ENCODE results near the gene LPAR2. TPM values are rescaled to one million over a fixed set of nuclear protein-coding genes. Genes with fewer than 3 reads are reported as not detected.
"Not testable (repeated sequence)": the region's sequence is repeated elsewhere in the genome, so short reads cannot be mapped to it uniquely, and the experiment has no call there.

LPAR2 gene
- 10 to 100 TPM; 17.0 to 42.9 (median 28.8) TPM for polyA plus RNA-seq (ENCODE audit: insufficient read length in 4 of 4)

DNA sequence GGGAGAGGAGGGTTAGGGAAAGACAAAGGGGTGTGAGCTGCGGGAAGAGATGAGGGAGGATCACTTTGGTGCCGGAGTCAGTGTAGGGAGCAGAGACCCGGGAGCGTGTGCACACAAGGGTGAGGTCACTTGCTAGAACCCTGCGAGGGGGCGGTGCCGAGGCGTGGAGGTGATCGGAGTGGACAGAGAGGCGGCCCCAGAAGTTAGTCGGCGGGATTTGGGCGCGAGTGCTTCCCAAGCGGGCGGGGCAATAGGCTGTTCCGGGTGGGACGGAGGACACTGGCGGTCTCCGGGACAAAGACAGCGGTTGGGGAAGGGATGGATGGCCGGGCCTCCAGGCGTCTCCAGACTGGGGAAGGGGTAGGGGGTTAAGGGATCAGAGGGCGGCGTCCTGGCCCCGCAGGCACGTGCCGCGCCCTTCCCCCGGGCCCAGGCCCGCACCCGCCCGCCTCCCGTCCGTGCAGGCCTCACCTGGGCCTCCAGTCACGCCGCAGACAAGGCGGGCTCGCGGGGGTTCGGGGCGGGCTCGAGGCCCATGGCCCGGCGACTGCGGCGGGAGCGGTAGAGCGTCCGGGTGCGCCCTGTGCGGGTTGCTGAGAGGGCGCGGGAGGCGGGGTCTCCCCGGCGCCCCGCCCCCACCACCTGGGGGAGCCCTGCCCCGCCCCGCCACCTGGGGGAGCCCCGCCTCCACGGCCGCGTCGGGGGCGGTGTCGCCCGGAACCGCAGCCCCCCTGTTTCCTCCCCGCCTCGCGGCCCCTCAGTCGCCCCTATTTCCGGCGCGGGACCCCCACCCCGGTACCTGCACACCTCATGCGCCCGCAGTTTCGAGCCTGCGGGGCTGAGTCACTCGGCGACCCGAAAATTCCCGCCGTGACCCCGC is at the start of gene LPAR2:
LPAR2 (minus strand) TSS at position 600 of the 880 bp plus-strand sequence. CDS start 945 bp downstream, outside the sequence.
- no peak for DNase-seq (ENCODE audit: low read depth in 4 of 4, low spot score in 2 of 4)

GRCh38 chr19:19677579-19677978 is 49.6 kb upstream of the LPAR2 start:
- no peak for DNase-seq (ENCODE audit: low read depth in 4 of 4, low spot score in 2 of 4)

DNA sequence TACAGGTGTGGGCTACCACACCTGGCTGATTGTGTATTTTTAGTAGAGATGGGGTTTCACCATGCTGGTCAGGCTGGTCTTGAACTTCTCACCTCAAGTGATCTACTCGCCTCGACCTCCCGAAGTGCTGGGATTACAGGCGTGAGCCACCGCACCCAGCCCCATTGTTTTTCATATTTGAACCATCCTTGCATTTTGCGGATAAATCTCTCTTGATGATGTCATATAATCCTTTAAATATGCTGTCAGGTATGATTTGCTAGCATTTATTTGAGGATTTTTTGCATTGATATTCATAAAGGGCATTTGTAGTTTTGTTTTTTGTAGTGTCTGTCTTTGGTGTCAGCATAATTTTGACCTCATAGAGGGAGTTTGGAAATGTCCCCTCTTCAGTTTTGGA is 46.3 kb upstream of the LPAR2 start:
- no peak for DNase-seq (ENCODE audit: low read depth in 4 of 4, low spot score in 2 of 4)

- no peak for DNase-seq (ENCODE audit: low read depth in 4 of 4, low spot score in 2 of 4)
Measured at GRCh38 chr19:19672816-19673215, 44.8 kb upstream of the LPAR2 start.

DNA sequence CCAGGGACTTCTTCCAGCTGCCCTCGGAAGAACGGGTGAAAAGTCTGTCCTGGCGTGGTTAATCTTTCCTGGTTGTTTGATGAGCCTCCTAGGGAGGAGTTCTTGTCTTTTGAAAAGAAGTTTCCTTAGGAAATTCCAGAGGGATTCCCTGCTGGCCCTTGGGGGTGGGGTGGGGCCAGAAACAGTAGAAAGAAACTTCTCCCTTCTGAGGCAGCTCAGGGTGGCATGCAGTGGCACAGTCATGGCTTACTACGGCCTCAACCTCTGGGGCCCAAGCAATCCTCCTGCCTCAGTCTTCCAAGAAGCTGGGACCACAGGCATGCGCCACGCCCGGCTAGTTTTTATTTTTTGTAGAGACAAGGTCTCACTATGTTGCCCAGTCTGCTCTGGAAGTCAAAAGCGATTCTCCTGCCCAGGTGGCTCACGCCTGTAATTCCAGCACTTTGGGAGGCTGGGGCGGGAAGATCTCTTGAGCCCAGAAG is 42.1 kb upstream of the LPAR2 start:
- DNase-seq (ENCODE audit: low read depth in 4 of 4, low spot score in 2 of 4), result no peak

DNA sequence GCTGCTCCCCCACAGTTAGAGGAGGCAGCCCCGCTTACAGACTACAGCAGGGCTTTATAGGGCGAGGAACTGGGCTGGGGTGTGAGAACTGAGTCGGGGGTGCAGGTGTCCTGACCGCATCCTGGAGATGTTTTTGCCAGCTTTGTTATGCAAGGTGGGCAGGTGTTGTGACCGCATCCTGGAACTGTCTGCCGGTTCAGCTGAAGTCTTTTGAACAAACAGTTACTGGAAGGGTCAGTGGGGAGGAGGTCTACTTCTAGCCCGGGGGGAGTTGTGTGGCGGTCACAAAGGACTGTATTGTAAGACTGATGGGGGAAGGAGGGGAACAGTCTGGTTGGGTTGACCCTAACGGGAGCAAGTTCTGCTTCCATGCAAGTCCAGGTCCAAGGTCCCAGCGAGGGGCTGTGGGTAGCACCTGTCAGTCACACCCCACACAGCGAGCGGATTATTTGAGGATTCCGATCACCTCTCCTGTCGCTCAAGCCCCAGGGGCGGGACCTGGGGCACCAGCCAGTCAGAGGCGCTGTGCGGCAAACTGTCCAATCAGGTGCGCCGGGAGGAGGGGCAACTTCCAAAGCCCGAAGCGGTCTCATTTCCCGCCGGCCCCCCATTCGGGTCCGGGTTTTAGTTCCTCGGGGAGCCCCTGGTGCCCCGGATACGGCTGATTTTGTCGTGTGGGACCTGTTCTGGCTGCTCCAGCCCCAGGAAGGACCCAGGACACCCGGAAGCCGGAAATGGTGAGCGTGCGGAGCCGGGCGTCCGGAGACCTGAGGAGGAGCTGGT is 40.4 kb upstream of the LPAR2 start, which contains the start of gene ZNF101:
ZNF101 (plus strand) TSS at position 610 of the 783 bp plus-strand sequence; CDS start at position 735, 125 bp downstream.
- peak; percentile 79 to 90 (median 84) for DNase-seq (ENCODE audit: low read depth in 4 of 4, low spot score in 2 of 4)

GRCh38 chr19:19665420-19665948 is 37.5 kb upstream of the LPAR2 start:
- not testable (repeated sequence) for DNase-seq (ENCODE audit: low read depth in 4 of 4, low spot score in 2 of 4)

DNA sequence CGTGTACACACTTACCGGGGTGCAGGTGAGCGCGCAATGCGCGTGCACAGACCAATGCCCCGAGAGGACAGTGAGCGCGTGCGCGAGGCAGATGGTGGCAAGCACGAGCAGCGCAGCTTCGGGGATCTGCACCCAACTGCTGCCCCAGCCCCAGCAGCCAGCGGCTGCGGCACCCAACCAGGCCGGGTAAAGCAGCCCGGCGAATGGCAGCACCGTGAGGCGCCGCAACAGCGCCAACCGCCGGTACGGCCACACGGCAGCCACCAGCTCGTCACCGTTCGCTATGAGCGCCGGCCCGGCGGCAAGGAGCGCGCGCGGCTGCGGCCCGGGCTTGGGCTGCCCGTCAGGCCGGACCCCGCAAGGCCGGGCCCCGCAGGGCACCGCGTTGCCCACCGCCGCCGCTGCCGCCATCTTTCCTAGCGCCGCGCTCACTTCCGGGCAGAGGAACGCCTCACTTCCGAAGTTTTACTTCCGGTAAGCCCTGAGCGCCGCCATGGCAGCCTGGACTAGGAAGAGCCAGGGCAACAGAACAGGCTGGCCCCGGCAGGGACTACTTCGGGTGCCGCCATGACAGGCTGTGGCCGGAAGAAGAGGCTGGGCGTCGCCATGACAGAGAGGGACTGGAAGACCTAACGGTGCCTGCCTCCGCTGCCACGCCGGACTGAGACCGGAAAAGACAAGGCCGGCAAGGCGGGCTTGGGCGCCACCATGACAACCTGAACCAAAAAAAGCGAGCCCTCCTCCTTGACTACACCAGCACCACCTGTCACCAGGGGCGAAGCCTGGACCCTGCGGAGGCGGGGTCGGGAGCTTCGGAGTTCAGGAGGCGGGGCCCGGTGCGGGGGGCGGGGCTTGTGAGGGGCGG is 35.5 kb upstream of the LPAR2 start, which contains the start of gene ATP13A1:
ATP13A1 (minus strand) TSS at position 421 of the 865 bp plus-strand sequence; CDS start at position 411, 10 bp downstream.
- DNase-seq (ENCODE audit: low read depth in 4 of 4, low spot score in 2 of 4), result peak; percentile 86 to 94 (median 94)

- DNase-seq (ENCODE audit: low read depth in 4 of 4, low spot score in 2 of 4), result no peak
Measured at GRCh38 chr19:19662871-19663255, 34.8 kb upstream of the LPAR2 start.

GRCh38 chr19:19662344-19662743 is 34.3 kb upstream of the LPAR2 start:
- DNase-seq (ENCODE audit: low read depth in 4 of 4, low spot score in 2 of 4), result no peak

DNA sequence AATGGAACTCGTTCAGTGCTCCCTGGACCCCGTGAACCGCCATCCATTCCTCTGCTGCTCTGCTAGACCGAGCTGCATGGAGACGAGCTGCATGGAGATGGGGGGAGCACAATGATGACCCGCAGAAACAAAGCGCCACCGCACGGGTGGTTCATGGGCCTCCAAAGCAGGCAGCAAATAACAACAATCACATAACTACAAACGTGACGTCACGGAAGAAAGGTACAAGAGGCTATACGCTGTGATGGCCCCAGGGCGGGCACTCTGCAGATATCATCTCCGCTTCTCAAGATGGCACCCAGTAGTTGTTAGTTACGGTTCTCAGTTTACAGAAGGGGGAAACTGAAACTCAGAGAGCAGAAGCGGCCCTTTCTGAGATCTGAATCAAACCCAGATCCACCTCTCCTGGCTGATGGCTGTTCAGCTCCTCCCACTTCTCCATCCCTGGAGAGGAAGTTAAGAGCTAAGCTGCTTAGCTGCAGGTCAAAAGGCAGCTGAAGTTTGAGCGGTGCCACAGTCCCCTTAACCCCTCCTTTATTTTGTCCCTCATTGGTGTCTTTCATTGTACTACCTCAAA is 33.7 kb upstream of the LPAR2 start:
- no peak for DNase-seq (ENCODE audit: low read depth in 4 of 4, low spot score in 2 of 4)

DNA sequence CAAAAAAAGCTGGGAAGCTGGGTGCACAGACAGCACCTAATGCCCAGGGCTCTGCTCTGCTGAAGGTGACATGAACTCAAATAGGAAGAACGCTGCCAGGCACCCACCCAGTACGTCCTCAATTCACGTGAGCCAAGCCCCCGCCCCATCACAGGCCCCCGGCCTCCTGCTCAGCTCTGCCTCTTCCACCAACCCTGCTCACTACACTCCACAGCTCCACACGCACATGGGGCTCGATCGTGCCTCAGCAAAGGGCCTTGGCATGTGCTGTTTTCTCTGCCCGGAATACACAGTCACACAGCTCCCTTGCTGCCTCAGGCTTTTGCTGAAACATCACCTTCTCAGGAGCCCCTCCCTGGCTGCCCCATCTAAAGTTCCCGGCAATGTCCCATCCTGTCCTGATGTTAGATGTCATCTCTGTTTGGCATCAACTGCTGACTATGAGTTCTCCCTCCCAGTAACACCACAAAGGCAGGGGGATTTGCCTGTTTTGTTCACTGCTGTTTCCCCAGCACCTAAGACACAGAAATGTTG is 33.2 kb upstream of the LPAR2 start:
- DNase-seq (ENCODE audit: low read depth in 4 of 4, low spot score in 2 of 4), result no peak

- DNase-seq (ENCODE audit: low read depth in 4 of 4, low spot score in 2 of 4), result no peak
Measured at GRCh38 chr19:19659646-19660245, 31.7 kb upstream of the LPAR2 start.

GRCh38 chr19:19657397-19657783 is 29.4 kb upstream of the LPAR2 start:
- DNase-seq (ENCODE audit: low read depth in 4 of 4, low spot score in 2 of 4), result no peak

DNA sequence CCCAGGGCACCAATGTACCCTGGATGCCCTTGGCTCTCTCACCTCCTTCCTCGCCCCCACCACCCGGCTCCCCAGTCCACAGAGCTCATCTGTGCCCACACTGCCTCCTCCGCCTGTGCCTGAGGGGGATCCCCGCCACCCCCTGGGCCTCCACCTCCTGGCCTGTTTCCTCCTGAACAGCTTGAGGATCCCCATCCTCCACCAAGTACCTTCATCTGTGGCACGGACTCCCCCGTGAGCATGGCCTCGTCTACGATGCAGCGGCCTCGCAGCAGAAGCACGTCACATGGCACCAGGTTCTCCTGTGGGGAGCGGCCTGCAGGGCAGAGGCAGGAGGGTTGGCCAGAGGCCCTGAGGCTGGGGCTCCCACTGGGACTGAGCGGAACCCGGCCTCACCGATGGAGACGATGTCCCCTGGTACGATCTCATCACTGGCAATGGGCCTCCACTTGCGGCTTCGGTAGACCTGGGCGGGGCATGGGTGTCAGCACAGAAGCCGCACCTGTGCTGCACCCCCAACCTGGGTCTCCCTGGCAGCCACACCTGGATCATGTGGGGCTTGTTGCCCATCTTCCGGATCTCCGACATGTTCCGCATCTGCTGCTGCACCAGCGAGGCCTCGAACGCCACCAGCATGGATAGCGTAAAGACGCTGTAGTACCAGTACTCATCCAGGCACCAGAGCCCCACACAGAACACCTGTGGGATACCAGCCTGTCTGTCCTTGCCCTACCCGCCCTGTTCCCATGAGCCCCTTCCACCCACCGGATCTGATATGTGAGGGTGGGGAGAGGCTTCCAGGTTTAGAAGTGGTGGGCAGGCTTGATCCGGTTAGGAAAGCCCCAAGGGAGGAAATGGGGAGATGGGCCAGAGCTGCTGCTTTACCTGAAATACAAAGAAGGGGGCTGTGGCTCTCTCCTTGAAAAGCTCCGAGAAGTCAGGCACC is 28.7 kb upstream of the LPAR2 start:
- no peak for DNase-seq (ENCODE audit: low read depth in 4 of 4, low spot score in 2 of 4)

GRCh38 chr19:19655641-19656343 is 27.8 kb upstream of the LPAR2 start:
- no peak for DNase-seq (ENCODE audit: low read depth in 4 of 4, low spot score in 2 of 4)

- no peak for DNase-seq (ENCODE audit: low read depth in 4 of 4, low spot score in 2 of 4)
Measured at GRCh38 chr19:19655051-19655594, 27.1 kb upstream of the LPAR2 start.

All from left renal cortex interstitium (tissue), 4 donors.